ENCODE results near the gene TRAPPC14.

The TRAPPC14 gene

GRCh38 chr7:100124301-100125230 is 34.0 kb downstream of the TRAPPC14 start:
- DNase-seq (ENCODE audit: low spot score): no peak

GRCh38 chr7:100122568-100122967 is 36.0 kb downstream of the TRAPPC14 start:
- DNase-seq (ENCODE audit: low spot score): no peak

GRCh38 chr7:100122067-100122466 is 36.5 kb downstream of the TRAPPC14 start:
- peak; percentile 88 for DNase-seq (ENCODE audit: low spot score)

- DNase-seq (ENCODE audit: low spot score): no peak
Observed at GRCh38 chr7:100120733-100121036, 37.8 kb downstream of the TRAPPC14 start.

- peak; percentile 85 for DNase-seq (ENCODE audit: low spot score)
Observed at GRCh38 chr7:100119970-100120732, 38.4 kb downstream of the TRAPPC14 start.

GRCh38 chr7:100119072-100119969 is 39.2 kb downstream of the TRAPPC14 start, which contains the start of the genes CNPY4 and TAF6:
TSS of gene CNPY4 (plus strand) at chr7:100119634. CDS start at chr7:100119745, 111 bp downstream.
TSS of gene TAF6 (minus strand) at chr7:100119358. CDS start at chr7:100114209, 5,149 bp downstream.
- DNase-seq (ENCODE audit: low spot score): peak; percentile 100

GRCh38 chr7:100118388-100119071 is 40.0 kb downstream of the TRAPPC14 start:
- no peak for DNase-seq (ENCODE audit: low spot score)

GRCh38 chr7:100115026-100115425 is 43.5 kb downstream of the TRAPPC14 start:
- no peak for DNase-seq (ENCODE audit: low spot score)

GRCh38 chr7:100111914-100112313 is 46.6 kb downstream of the TRAPPC14 start:
- DNase-seq (ENCODE audit: low spot score): no peak

- no peak for DNase-seq (ENCODE audit: low spot score)
Observed at GRCh38 chr7:100111156-100111555, 47.4 kb downstream of the TRAPPC14 start.

GRCh38 chr7:100109521-100110163 is 48.9 kb downstream of the TRAPPC14 start:
- no peak for DNase-seq (ENCODE audit: low spot score)

- DNase-seq (ENCODE audit: low spot score): no peak
Observed at GRCh38 chr7:100107890-100108289, 50.6 kb downstream of the TRAPPC14 start.

GRCh38 chr7:100107125-100107737 is 51.3 kb downstream of the TRAPPC14 start:
- DNase-seq (ENCODE audit: low spot score): no peak

GRCh38 chr7:100106633-100107032 is 51.9 kb downstream of the TRAPPC14 start:
- no peak for DNase-seq (ENCODE audit: low spot score)

- no peak for DNase-seq (ENCODE audit: low spot score)
Observed at GRCh38 chr7:100105534-100105933, 53.0 kb downstream of the TRAPPC14 start.
